IPS DF 19.7 (cell line): ENCODE measurements around the gene TEX261.
"Not testable (repeated sequence)": the region's sequence is repeated elsewhere in the genome, so short reads cannot be mapped to it uniquely, and the experiment has no call there.

Source experiments
- DNase-seq: peaks from one replicate; pipeline ENCODE4 v3.0.0-alpha.2; 2013; ENCODE audit warnings: low read depth, low spot score

Gene TEX261

DNA sequence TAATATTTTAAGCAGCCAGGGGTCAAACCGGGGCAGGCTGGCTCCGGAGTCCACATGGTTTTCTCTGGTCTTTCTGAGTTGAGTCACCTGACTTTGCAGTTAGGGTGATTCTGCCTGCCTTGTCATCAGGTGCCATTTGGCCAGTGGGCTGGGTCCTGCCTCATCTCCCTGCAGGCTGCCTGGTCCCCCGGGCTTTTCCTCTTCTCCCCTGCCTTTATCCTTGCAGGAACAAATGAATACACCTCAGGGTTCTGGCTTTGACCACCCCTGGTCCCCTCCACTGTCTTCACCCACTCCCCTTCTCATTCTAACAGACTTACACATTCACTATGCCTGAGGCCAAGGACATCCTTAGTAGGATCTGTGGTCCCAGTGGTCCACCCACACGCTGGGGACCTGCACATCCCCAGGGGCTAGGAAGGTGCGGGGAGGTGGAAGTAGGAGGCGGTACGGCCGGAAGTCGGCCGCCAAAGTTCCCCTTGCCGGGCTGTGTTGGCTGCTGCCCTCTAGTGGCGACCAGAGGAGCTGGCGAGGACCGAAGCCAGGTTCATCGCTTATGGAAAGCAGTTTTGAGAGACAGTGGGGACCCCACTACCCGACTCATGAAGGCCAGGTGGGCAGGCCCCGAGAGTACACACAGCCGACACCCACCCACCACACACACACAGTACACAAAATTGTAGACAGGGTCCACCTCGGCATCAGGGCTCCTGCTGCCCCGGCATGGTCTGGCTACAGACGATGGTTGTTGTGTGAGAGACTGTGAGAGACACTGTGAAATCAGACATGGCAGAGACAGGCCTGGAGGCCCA is 6.3 kb upstream of the TEX261 start:
- no peak for DNase-seq

- not testable (repeated sequence) for DNase-seq
Measured at GRCh38 chr2:70999931-71000330, 5.3 kb upstream of the TEX261 start.

GRCh38 chr2:70999362-70999761 is 4.7 kb upstream of the TEX261 start:
- DNase-seq = no peak

DNA sequence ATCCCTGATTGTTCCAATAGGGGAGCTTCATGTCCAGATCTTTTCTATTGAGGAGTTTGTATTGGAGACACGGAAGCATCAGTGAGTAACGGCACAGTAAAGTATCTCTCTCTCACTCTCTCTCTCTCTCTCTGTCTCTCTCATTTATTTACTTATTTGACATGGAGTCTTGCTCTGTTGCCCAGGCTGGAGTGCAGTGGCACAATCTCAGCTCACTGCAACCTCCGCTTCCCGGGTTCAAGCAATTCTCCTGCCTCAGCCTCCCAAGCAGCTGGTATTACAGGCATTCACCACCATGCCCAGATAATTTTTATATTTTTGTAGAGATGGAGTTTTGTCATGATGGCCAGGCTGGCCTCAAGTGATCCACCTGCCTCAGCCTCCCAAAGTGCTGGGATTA is 4.2 kb upstream of the TEX261 start:
- not testable (repeated sequence) for DNase-seq

GRCh38 chr2:70995426-70995729 is 705 bp upstream of the TEX261 start:
- DNase-seq = no peak

DNA sequence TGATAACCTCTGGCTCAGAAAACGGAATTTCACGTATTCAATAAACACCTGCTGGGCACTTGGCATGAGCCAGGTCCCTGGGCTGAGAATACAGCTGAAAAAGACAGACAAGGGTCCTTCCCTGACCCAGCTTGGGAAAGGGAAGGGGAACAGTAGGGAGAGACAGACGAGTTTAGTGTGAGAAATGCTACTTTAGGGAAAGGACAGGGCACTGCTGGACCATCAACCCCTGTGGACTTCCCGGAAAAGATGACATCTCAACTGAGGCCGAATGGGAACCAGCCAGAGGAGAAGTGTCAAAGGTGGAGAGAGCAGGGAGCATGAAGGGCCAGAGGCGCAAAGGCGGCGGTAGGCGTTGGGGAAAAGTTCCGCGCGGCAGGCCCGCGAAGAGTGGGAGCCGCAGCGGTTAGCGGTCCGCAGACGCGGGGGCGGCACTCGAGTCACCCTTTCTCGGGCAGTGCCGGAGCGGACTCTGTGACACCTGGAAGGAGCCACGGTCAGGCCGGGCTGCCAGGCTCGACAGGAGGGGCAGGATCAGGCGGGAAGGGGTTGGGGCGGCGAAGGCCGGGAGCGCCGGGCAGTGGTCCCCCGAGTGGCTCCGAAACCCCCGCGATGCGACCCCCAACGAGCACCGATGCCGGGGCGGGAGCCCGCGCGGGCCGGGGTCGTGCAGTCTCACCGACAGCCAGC is 519 bp downstream of the TEX261 start:
- DNase-seq = no peak

DNA sequence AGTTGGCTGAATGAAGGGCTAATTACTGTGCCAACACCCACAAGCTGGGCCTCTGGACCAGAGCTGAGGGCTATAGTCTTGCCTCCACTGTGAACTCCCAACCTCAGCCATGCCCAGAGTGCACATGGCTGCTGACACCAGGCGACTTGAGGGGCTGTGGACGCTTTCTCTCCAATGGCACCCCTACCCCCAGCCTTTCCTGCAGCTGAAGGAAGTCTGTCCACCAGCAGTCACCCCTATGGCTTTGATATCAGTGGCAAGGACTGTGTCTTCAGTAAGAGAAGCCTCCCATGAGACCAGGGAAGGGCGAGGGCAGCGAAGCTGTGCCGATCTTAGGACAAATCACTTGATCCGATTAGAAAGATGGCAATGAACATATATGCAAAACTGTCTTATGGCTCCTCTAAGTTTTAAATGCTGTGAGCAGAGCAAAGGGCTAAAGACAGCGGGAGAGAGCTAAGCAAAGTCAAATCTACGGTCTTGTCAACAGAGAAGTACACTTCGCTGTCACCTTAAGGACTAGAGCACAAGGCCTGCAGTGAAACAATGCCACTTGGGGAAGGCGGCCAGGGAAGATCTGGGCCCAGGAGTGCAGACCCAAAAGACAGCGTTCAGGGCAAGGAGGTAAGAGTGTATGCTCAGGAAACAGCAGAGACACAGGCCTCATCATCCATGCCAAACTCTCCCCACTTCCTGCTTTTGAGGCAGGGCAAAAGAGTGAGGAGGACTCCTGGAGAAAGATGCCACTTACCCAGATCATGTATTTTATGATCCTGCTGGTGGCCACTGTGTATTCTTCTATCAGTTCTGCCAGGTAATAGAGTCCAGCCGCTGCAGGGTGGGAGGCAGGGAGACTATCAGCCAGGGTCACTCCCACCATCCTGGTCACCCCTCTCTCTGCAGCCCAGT is 1.5 kb downstream of the TEX261 start:
- no peak for DNase-seq

GRCh38 chr2:70991742-70992141 is 2.9 kb downstream of the TEX261 start:
- DNase-seq = no peak

GRCh38 chr2:70991142-70991541 is 3.5 kb downstream of the TEX261 start:
- no peak for DNase-seq

DNA sequence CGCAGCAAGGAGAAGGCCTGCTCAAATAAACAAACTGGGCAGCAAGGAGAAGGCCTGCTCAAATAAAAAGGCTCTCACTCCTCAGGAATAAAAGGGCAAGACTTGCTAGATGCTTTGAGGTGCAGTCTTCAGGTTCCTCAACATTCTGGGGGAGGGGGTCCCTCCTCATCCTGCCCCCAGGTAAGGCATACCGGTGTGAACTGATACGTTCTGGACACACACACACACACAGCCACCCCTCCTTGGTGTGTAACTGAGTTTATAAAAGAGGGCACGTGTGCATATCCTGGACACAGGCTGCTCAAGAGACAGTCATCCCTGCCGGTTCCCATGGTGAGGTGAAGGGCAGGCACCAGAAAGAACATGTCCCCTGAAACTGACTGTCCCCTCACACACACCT is 4.5 kb downstream of the TEX261 start:
- no peak for DNase-seq

- DNase-seq = no peak
Measured at GRCh38 chr2:70988726-70989648, 5.7 kb downstream of the TEX261 start.

DNA sequence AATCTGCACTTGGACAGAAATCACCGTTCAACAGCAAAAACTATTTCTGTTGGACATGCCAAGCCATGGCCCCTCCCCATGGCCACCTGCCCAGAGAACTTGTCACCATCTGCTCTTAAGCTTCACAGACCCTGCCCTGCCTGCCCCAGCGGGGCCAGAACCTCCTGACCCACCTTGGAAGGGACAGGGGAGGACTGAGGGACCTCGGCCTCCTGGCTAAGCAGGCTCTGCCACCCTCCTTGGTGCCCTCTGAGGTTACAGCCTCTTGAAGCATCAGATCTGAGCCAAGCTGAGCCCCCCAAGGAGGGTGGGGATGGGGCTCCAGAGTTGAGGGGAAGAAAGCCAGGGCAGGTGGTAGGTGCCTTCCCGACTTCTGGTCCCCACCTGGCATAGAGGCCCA is 6.5 kb downstream of the TEX261 start:
- no peak for DNase-seq

DNA sequence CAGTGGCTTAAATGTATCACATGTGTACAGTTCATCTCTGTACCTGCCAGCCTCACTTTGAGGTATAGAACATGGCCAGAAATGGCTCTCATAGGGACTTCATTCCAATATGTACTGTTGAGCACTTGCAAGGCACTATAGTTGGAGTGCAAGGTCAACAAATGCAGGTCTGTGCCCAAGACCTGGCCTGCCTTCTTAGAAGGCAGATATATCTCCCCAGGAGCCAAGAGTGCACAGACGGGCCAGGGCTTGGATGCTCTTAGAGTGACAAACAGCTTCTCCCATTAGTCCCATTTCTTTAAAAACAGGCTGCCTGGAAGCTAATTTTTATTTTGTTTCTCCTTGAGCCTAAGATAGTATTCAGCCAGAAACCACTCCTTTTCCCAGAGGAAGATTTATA is 7.3 kb downstream of the TEX261 start:
- DNase-seq = no peak

- DNase-seq = no peak
Measured at GRCh38 chr2:70986499-70987189, 8.0 kb downstream of the TEX261 start.

DNA sequence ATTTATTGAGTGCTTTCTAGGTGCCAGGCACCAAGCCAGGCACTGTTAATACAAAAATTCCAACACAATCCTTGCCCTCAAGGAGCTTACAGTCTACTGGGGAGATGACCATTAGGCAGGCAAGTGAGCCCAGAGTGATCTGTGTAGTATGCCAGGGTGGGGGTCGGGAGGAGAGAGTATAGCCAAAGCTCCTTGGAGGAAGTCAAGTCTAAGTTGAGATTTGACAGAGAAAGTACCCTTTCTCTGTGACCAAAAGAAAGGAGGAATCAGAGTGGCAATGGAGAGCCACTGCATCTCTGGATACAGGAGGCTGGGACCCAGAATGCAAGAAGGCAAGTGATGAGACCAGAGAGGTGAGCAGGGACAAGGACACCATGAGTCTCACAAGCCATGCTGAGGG is 8.7 kb downstream of the TEX261 start:
- no peak for DNase-seq

DNA sequence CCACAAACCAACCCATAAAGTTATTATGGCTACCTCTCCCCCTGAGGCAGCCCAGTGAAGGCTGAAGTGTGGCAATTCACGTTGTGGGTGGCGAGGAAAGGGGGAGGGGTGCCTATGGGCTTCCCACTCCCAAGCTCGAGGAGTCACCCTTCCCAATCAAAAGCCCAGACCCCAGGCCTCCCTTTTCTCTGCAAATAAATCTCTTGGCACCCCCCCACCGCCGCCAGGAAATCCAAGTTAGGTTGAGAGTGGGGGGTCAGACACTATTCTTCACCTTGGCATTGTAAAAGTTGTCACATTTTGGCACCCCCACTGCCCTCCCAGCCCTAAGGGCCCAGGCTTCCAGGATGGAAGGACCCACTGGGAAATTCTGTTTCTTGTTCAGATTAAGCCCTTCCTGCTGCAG is 9.4 kb downstream of the TEX261 start:
- DNase-seq = no peak

- DNase-seq = no peak
Measured at GRCh38 chr2:70984576-70985282, 9.9 kb downstream of the TEX261 start.

- DNase-seq = no peak
Measured at GRCh38 chr2:70984228-70984575, 10.5 kb downstream of the TEX261 start.

- no peak for DNase-seq
Measured at GRCh38 chr2:70983506-70984227, 11.0 kb downstream of the TEX261 start.
